Muscle of back (tissue), 11 donors: ENCODE results near the gene CDC45. TPM values are rescaled to one million over a fixed set of nuclear protein-coding genes. Genes with fewer than 3 reads are reported as not detected.

Experiments
- DNase-seq, 3 donors: peaks; one replicate each; pipeline versions ENCODE4 v3.0.0 to v3.0.0-alpha.2; 2013
- polyA plus RNA-seq, 10 donors: library from polyadenylated mRNA; unstranded; fragments of 120-200 nt; gene quantifications; one replicate each; pipeline ENCODE4 v1.2.1, GENCODE V29; 2013; ENCODE audit not compliant: insufficient read length in 10 of 10

Gene CDC45
- polyA plus RNA-seq, 10 donors = 6.6 to 12.6 (median 9.6) TPM

DNA sequence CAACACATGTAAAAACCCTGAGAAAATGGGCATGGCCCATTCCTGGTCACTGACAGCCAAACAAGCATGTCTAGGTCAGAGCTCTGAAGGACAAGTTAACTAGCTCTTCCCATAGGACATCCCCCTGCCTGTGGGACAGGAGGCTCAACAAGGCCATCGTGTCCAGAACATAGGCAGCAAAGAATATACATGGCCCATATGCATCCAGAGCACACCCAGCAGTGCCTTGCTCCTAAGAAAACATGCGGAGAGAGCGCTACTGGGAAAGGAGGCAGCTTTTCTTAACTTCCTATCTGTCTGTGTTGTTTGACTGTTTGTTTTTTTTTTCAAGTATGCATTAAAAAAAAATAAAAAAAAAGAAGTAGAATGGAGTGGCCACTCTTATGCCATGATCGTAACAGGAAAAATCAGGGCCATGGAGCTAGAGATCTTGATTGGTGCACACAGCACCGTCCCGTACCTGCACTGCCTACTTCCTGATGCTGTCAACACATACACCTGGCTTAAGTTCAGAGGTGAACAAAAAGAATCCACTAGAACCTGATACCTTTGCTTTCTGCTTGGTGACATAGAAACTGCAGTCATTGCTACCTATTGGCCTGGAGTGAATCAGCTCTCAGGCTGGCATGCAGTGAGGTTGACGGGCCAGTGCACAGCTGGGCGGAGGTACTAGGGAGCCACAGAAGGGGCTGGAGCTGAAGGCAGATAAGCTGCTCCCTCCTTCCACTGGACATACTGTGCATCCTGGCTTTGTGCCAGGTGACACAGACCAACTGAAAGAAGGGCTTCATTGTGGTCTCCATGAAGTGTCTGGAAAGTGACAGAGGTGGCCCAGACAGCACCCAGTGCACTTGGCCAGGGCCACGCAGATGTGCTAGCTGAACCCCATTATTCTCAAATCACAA, 12.6 kb upstream of the CDC45 start:
- no peak for DNase-seq

DNA sequence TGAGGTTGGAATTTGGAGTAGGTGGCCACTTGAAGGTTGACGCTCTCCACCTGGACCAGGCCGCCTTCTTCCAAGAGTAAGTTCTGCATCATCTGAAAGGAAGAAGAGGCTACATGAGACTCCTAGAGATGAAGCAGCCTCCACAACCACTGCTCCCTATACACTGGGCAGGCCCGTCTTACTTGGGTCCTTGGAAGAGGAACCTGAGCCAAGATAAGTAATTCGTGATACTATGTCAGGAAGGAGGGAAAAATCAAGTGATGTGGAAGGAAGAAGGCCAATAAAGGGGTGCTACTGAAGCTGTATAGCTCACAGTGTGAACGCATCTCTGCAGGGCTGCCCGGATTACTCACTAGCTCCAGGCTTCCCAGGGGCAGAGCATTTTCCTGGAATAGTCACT, 11.8 kb upstream of the CDC45 start:
- no peak for DNase-seq

DNA sequence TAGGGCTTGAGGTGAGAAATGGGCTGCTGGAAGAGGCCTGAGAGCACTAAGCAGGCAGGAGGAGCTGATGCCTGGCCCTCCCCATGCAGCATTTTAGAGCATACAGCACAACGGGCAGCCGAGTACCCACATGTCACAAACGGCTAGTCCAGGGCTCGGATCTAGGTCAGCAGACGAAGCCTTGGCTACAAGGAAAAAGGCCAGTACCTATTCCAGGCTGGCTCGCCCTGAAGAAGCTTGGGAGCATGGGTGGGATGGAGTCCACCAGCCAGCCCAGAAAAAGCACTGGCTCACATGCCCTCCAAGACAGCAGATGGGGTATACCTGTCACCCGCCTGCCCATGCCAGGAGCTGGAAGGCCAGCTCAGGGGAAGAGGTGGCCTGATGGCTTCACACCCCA, 10.3 kb upstream of the CDC45 start:
- DNase-seq = no peak

DNA sequence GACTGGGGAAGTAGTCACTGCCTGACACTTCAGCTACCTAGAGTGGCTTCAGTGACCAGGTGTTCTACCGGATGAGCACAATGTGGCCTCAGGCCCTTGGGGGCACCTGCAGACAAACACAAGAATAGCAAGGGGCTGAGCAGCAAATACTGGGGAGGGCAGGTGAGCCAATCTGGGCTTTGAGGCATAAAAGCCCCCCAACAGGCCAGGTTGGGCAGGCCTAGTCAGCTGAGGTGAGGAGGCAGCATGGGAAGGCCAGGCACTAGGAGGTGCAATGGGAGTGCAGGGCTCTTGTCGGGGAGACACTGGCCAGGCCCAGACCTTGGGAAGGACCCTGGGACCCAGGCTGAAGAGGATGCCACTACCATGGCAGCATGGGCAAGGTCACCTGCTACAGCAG, 9.7 kb upstream of the CDC45 start:
- no peak for DNase-seq

DNA sequence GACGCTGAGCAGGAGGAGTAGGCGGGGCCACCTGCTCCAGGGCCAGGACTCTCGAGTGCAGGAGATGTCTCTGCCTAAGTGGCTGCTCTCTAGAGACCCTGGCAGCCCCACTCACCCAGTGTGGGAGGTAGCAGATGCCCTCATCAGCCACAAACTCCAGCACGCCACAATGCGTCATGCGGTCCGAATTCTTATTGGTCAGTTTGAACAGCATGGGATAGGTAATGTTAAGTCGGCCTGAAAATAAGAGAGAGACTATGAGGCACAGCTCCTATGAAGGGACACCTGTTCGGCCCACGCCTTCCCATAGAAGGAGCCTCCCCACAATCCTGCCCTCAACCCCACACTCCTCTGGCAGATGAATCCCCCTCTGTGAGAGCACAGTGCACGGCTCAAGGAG, 8.1 kb upstream of the CDC45 start:
- no peak for DNase-seq

DNA sequence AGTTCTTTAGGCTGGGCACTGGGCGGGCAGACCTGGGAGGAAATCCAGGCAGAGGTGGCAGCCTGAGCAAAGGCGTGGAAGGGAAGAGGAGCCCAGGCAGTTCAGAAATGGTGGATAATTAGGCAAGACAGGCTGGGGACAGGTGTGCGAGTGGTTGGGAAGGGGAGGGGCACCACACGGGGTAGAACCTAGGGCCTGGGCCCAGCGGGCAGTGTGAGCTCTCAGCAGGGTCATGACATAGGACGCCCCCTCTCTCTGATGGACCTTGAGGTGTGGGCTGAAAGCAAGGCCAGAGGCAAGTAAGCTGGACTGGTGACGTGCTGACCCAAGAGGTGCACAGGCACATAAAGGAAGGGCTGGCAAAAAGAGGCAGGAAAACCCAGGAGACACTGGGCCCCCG, 7.5 kb upstream of the CDC45 start:
- no peak for DNase-seq

DNA sequence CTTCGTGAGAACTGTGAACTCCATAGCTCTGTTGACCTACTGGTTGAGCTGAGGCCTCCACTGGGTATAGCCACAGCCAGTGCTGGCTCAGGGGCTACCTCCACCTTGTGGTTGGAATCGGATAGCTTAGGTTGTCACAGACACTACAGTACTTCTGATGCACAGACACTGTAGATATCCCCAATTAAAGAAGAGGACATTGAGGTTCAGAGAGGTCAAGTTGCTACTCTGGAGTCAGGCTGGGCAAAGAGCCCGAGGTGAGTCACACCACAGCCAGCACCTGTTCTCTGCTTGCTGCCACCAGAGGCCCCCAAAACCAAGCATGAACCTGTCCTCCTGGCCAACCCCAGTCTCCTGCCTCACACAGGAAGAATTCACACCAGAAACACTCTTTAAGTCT, 6.1 kb upstream of the CDC45 start:
- no peak for DNase-seq

DNA sequence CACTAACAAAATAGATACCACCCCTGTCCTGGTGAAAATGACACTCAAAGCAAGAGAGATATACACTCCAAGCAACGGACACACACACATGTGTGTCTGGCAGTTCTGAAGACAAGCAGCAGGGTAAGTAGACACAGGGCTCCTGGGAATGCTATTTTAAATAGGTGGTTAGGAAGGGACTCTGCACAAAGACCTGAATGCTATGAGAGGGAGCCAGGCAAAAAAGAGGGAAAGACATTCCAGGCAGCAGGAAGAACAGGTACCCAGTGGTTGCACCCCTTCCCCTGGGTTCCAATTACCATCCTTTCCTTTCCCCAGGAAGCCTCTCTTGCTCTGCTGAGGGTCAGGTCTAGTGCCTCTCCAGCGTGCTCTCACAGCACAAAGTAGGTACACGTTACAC, 3.7 kb upstream of the CDC45 start:
- no peak for DNase-seq

DNA sequence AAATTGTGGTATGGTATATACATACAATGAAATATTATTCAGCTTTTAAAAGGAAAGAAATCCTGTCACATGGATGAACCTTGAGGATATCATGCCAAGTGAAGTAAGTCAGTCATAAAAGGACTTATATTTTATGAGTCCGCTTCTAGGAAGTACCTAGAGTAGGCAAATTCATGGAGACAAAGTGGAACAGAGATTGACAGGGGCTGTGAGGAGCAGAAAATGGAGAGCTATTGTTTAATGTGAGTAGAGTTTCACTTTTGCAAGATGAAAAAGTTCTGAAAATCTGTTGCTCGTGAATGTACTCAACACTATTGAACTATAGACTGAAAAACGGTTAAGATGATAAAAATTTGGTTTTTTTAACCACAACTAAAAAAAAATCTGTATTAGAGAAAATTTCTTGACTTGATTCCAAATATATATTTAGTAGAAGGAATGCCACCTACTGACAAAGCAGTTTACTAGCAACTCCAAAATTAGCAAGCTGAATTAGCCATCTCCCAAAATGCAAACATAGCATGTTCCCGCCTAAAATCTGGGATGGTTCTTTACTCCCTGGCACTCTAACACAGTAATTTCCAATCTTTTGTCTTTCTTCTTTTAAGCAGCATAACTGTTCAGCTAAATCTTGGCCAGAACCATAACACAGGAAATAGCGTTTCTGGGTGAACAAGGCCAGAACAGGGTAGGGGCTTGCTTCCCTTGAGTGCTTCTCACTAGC, 2.2 kb upstream of the CDC45 start:
- peak in 2 of 3 donors; percentile 1 to 36 for DNase-seq

DNA sequence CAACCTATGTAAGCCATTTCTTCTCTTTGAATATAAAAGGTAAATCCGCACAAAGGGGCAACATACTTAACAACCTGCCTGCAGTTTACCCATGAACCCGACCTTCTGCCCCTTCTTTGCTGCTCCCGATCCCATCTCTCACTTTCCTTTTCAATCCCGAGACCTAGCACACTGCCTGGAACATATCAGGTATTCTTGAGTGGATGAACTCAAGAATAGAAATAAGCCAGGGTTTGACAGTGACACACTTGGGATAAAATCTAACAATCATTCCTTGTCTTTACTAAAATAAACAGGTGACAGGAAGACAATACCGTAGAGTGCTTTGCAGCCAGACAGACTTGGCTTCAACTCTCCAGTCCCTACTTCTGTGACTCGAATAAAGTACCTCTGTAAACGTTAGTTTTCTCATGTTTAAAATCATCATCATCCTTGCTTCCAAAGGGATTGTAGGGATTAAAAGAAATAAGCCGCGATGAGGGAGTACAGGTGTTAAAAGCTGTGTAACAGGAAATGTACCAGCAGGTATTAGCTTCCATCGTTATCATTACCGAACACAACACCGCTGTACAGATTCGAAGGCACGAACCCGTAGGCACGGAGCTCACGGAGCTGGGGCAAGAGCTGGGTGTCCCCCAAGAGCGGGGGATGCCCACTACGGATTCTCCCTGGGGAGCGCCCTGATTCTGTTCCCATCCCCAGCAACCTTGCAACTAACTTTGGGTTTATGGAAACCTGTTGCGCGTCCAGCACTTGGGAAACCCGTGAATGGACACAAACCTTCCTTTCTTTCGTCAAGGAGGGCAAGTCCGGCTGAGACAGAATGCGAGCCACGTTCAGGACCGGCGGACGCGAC, 1.4 kb upstream of the CDC45 start:
- peak in 1 of 3 donors; percentile 20 for DNase-seq

DNA sequence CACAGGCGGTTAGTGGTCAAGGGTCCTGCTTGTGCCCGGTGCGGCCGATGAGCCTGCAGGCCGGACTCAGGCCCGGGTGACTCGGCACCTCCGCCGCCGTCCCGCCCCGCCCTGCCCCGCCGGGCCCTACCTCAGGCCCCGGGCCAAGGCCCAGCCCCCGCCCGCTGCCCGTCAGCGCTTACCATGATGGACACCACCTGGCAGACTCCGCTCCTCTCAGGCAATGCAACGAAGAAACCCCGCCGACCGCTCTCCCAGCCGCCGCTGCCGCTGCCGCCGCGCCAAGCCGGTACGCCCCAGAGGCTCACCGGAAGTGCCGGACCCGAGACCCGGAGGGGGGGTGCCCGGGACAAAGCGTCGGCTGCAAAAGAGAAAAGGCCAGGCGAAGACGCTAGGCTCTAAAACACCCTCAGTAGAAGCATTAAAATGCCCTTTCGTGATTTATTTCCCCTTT, 792 bp upstream of the CDC45 start, which contains the start of gene UFD1:
Gene UFD1, minus strand, starts transcription at position 293 of the 454 bp plus-strand sequence. Its CDS starts 108 bp downstream, at position 185.
- DNase-seq = peak in 1 of 3 donors; percentile 28

DNA sequence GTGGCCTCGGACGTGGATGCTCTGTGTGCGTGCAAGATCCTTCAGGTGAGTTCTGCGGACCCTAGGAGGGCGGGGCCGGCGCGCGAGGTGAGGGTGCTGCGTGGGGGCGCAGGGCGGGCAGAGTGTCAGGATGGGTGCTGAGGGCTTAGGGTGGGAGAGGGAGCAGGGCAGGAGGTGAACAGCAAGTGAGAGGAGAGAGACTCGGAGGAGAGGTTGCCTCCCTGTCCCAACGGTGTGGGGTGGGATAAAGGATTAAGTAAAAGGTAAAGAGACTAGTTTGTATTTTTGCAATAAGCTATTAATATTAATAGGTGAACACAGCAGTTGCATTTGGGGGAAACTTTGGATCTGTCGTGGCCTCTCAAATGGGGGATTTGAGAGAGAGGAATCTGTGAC, 451 bp downstream of the CDC45 start:
- DNase-seq = no peak

DNA sequence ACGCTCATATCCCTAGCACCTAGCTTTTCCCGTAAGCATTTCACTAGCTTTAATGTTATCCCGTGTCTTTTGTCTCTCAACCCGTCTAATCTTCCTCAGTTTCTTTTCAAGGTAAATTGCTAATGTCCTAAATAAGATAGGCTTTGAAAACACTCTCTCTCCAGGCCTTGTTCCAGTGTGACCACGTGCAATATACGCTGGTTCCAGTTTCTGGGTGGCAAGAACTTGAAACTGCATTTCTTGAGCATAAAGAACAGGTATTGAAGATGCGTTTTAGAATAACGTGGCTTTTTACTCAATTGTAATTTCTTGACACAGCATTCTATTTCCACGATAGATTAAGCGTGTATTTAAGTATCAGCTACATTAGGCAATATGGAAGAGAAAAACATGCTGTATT, 1.1 kb downstream of the CDC45 start:
- no peak for DNase-seq

DNA sequence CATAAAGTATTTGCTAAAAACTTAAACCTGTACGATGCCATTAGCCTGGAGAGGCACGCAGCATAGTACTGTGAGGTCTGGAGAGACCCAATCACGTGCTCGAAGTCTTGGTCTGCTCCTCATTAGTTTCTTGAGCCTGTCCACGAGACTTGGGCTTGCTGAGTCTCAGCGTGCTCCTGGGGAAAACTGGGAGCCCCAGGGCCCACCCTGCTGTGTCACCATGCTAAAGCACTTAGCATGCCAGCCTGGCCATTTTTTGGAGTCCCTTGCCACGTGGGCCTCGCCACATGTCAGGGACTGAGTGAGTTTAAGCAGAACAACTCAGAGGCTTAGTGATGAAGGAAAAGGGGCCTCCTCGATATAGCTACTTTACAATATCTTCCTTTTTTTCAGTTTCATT, 2.6 kb downstream of the CDC45 start:
- DNase-seq = no peak

DNA sequence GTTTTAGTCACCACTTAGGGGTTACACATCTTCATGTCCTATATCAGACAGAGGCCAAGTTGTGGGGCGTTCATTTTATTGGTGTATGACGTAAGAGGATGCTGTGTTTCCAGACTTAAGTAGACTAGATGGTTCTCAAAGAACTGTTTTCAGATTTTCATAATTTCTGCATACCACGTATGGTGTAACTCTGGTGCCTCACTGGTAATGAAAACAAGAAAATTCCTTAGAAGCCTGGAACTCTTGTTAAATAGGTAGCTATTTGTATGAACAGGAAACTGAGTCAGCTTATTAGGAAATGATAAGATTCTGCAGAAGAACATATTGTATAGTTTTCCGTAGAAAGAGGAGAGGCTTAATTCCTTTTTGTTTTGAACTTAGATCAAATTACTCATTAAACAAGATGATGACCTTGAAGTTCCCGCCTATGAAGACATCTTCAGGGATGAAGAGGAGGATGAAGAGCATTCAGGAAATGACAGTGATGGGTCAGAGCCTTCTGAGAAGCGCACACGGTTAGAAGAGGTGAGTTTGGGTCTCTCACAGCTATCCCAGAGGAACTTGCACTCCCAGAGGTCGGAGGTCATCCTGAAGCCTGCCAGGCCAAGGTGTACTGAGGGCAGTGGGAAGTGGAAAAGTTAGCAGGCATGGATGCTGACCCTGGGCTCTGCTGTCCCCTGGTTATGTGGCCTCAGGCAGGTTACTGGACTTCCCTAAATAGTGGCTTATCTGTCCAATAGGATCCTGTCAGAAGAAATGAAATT, 3.9 kb downstream of the CDC45 start:
- DNase-seq = no peak

DNA sequence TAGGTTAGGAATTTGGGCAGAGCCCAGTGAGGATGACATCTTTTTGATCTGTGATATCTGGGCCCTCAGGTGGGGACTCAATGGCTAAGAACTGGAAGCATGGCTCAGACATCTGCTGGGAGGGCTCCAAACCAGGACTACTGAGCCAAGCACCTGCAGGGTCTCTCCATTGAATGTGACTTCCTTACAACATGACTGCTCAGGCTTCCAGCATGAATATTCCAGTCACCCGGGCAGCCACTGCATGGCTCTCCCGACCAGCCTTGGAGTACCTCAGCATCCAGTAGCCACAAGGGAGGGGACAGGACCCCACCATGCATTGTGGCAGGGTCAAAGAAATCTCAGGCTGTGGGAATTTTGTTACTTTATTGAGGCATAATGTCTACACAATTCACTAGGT, 8.6 kb downstream of the CDC45 start:
- no peak for DNase-seq

DNA sequence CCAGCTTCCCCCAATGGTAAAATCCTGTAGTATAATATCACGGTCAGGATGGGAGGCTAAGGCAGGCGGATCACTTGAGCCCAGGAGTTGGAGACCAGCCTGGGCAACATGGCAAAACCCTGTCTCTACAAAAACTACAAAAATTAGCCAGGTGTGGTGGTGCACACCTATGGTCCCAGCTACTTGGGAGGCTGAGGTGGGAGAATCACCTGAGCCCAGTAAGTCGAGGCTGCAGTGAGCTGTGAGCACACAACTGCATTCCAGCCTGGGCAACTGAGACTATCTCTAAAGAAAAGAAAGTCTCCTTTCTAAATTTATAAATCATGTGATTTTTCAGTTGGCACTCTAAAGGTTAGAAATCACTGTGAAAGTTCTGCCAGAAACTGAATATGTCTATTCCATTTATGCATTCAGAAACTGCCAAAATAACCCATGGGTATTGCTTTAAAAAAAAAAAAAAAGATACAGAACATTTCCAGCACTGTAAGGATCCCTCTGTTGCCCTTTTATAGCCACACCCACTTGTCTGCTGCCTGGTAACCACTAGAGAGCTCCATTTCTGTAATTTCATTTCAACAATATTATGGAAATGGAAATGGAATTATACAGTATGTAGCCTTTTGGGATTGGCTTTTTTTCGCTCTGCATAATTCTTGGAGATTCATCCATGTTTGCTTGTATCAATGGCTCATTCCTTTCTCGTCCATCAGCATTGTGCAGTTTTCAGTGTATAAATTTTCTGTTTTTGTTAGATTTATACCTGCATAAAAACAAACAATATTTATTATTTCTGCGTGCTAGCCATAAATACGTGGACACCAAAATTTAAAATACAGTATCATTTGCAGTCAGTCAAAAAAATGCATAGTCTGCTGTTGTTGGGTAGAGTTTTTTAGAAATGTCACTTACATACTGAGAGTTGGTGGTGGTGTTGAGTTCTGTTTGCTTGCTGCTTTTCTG, 9.4 kb downstream of the CDC45 start:
- DNase-seq = peak in 1 of 3 donors; percentile 33

DNA sequence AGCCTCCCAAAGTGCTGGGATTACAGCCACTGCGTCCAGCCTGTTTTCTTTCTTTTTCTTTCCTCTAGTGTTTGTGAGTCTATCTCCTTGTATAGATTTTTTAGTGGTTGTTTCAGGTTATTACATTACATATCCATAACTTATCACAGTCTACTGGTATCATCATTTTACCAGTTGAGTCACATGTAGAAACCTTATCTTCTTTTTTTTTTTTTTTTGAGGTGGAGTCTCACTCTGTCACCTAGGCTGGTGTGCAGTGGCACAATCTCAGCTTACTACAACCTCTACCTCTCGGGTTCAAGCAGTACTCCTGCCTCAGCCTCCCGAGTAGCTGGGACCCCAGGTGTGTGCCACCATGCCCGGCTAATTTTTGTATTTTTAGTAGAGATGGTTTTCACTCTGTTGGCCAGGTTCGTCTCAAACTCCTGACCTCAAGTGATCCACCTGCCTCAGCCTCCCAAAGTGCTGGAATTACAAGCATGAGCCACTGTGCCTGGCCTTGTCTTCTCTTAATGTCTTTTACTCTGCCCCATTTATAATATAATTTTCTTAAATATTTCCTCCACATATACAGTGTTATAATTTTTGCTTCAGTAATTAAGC, 11.0 kb downstream of the CDC45 start:
- DNase-seq = no peak

DNA sequence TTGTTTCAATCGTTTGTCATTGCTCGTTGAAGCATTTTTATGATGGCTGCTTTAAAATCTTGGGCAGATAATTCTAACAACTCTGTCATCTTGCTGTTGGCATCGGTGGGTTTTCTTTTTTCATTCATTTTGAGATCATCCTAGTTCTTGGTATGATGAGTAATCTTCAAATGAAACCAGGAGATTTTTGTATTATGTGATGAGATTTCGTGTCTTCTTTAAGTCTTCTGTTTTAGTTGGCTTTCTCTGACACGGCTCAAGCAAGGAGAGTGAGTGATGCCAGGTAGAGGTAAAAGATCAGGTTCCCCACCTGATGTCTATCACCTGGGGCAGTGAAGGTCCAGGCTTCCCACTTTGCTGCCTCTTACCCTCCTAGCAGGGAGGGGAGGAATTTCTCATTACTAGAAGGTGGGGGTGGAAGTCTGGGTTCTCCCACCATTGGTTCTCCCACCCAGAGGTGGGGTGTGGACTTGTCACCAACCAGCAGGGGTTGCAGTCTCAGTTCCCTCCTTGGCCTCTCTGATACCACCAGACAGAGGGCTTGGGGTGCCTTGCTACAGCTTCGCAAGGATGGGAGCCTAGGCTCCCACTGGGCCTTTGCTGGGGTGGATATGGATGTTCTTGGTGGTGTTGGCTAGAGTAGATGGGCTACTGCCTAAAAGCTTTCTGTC, 12.9 kb downstream of the CDC45 start:
- no peak for DNase-seq
